Activated T-helper 17 cell treated with anti-CD3 and anti-CD28 coated beads, Interleukin-2, amount 50 U/mL, for 72 hours (primary cell): ENCODE results near the gene C1orf210. TPM values are rescaled to one million over a fixed set of nuclear protein-coding genes. Genes with fewer than 3 reads are reported as not detected.

ENCODE experiments used
- ATAC-seq: fragments of 150-1000 bp; cut with Tn5 transposase; replicated peaks from 2 replicates; pipeline ENCODE4 v1.10.0; 2021; ENCODE audit warnings: mild to moderate bottlenecking, moderate library complexity
- H3K27ac Mint-ChIP-seq: one replicate; pipeline ENCODE4 v1.8.0; 2022; ENCODE audit warnings: mixed read lengths
- H3K27me3 Mint-ChIP-seq: one replicate; pipeline ENCODE4 v1.8.0; 2022; ENCODE audit warnings: mixed read lengths
- H3K36me3 Mint-ChIP-seq: one replicate; pipeline ENCODE4 v1.8.0; 2022; ENCODE audit warnings: low read depth, mild to moderate bottlenecking, mixed read lengths
- H3K4me1 Mint-ChIP-seq: one replicate; pipeline ENCODE4 v1.8.0; 2022; ENCODE audit warnings: mixed read lengths
- H3K4me3 Mint-ChIP-seq: one replicate; pipeline ENCODE4 v1.8.0; 2022; ENCODE audit warnings: mild to moderate bottlenecking, mixed read lengths
- H3K9me3 Mint-ChIP-seq: one replicate; pipeline ENCODE4 v1.8.0; 2022; ENCODE audit warnings: mixed read lengths
- total RNA-seq, 2 donors: library from RNA; stranded (reverse); gene quantifications; one replicate each; pipeline ENCODE4 v1.2.3, GENCODE V29; 2022

The C1orf210 gene
- total RNA-seq, 2 donors from 2014 or later = not detected

- Mint-ChIP-seq H3K4me3 (no peak overlapping the region), H3K9me3 (peaks cover 4% of the 10 kb centered on the region), H3K36me3 (no peaks in the 10 kb centered on the region), H3K4me1 (peaks cover 10% of the 10 kb centered on the region), H3K27me3 (peaks cover 29% of the 10 kb centered on the region), H3K27ac (no peak overlapping the region)
- ATAC-seq = no peak
These were observed 17.5 kb downstream of the C1orf210 start for GRCh38 chr1:43267818-43268425.

GRCh38 chr1:43267291-43267805 is 18.0 kb downstream of the C1orf210 start:
- Mint-ChIP-seq H3K36me3 (no peaks in the 10 kb centered on the region), H3K4me3 (no peak overlapping the region), H3K9me3 (peaks cover 4% of the 10 kb centered on the region)

GRCh38 chr1:43266881-43267280 is 18.5 kb downstream of the C1orf210 start:
- Mint-ChIP-seq H3K27me3 (peaks cover 28% of the 10 kb centered on the region), H3K4me3 (no peak overlapping the region), H3K4me1 (peaks cover 9% of the 10 kb centered on the region), H3K36me3 (no peaks in the 10 kb centered on the region), H3K27ac (no peak overlapping the region), H3K9me3 (peaks cover 4% of the 10 kb centered on the region)
- ATAC-seq = no peak

More at GRCh38 chr1:43267291-43267805, 18.0 kb downstream of the C1orf210 start:
- no peak for ATAC-seq
- peaks cover 29% of the 10 kb centered on the region for H3K27me3 Mint-ChIP-seq
- H3K4me1 Mint-ChIP-seq = peaks cover 10% of the 10 kb centered on the region
- H3K27ac Mint-ChIP-seq = no peak overlapping the region

- peaks cover 17% of the 10 kb centered on the region for H3K27me3 Mint-ChIP-seq
- no peak overlapping the region for H3K4me3 Mint-ChIP-seq
- peaks cover 4% of the 10 kb centered on the region for H3K9me3 Mint-ChIP-seq
- no peaks in the 10 kb centered on the region for H3K36me3 Mint-ChIP-seq
- no peak for ATAC-seq
- no peaks in the 10 kb centered on the region for H3K4me1 Mint-ChIP-seq
- no peak overlapping the region for H3K27ac Mint-ChIP-seq
These were observed 19.9 kb downstream of the C1orf210 start for GRCh38 chr1:43265431-43265830.

- H3K27me3 Mint-ChIP-seq = peaks cover 2% of the 10 kb centered on the region
- no peaks in the 10 kb centered on the region for H3K9me3 Mint-ChIP-seq
- H3K27ac Mint-ChIP-seq = no peak overlapping the region
- no peaks in the 10 kb centered on the region for H3K36me3 Mint-ChIP-seq
- ATAC-seq = no peak
- no peaks in the 10 kb centered on the region for H3K4me1 Mint-ChIP-seq
- H3K4me3 Mint-ChIP-seq = no peak overlapping the region
These were observed 27.0 kb downstream of the C1orf210 start for GRCh38 chr1:43258370-43258769.

GRCh38 chr1:43256675-43257570 is 28.5 kb downstream of the C1orf210 start:
- no peak for ATAC-seq
- H3K27ac Mint-ChIP-seq = no peak overlapping the region
- H3K9me3 Mint-ChIP-seq = no peaks in the 10 kb centered on the region

GRCh38 chr1:43255438-43256210 is 29.8 kb downstream of the C1orf210 start:
- Mint-ChIP-seq H3K4me1 (no peaks in the 10 kb centered on the region), H3K4me3 (no peak overlapping the region), H3K36me3 (no peaks in the 10 kb centered on the region), H3K27me3 (peaks cover 14% of the 10 kb centered on the region), H3K27ac (no peak overlapping the region), H3K9me3 (no peaks in the 10 kb centered on the region)
- no peak for ATAC-seq

More at GRCh38 chr1:43256675-43257570, 28.5 kb downstream of the C1orf210 start:
- Mint-ChIP-seq H3K4me1 (no peaks in the 10 kb centered on the region), H3K27me3 (peaks cover 8% of the 10 kb centered on the region), H3K36me3 (no peaks in the 10 kb centered on the region), H3K4me3 (no peak overlapping the region)

- ATAC-seq = no peak
- no peaks in the 10 kb centered on the region for H3K4me1 Mint-ChIP-seq
- peaks cover 16% of the 10 kb centered on the region for H3K27me3 Mint-ChIP-seq
- no peaks in the 10 kb centered on the region for H3K36me3 Mint-ChIP-seq
- no peak overlapping the region for H3K4me3 Mint-ChIP-seq
- H3K9me3 Mint-ChIP-seq = no peaks in the 10 kb centered on the region
- no peak overlapping the region for H3K27ac Mint-ChIP-seq
These were observed 31.5 kb downstream of the C1orf210 start for GRCh38 chr1:43253876-43254275.

GRCh38 chr1:43253173-43253572 is 32.2 kb downstream of the C1orf210 start:
- H3K4me3 Mint-ChIP-seq = no peak overlapping the region
- no peaks in the 10 kb centered on the region for H3K4me1 Mint-ChIP-seq
- H3K36me3 Mint-ChIP-seq = no peaks in the 10 kb centered on the region
- ATAC-seq = no peak
- H3K9me3 Mint-ChIP-seq = no peaks in the 10 kb centered on the region
- peaks cover 16% of the 10 kb centered on the region for H3K27me3 Mint-ChIP-seq
- no peak overlapping the region for H3K27ac Mint-ChIP-seq

GRCh38 chr1:43252225-43252624 is 33.2 kb downstream of the C1orf210 start:
- Mint-ChIP-seq H3K36me3 (no peaks in the 10 kb centered on the region), H3K4me1 (no peaks in the 10 kb centered on the region), H3K27me3 (peaks cover 16% of the 10 kb centered on the region), H3K9me3 (no peaks in the 10 kb centered on the region), H3K27ac (no peak overlapping the region), H3K4me3 (no peak overlapping the region)
- ATAC-seq = no peak

GRCh38 chr1:43251024-43251423 is 34.4 kb downstream of the C1orf210 start:
- Mint-ChIP-seq H3K36me3 (no peaks in the 10 kb centered on the region), H3K4me1 (no peaks in the 10 kb centered on the region), H3K9me3 (no peaks in the 10 kb centered on the region), H3K27ac (no peak overlapping the region), H3K4me3 (no peak overlapping the region), H3K27me3 (peaks cover 20% of the 10 kb centered on the region)
- ATAC-seq = no peak

- Mint-ChIP-seq H3K27ac (no peak overlapping the region), H3K27me3 (peaks cover 20% of the 10 kb centered on the region), H3K36me3 (no peaks in the 10 kb centered on the region), H3K9me3 (no peaks in the 10 kb centered on the region), H3K4me3 (no peak overlapping the region), H3K4me1 (no peaks in the 10 kb centered on the region)
- no peak for ATAC-seq
These were observed 35.0 kb downstream of the C1orf210 start for GRCh38 chr1:43250351-43250761.

GRCh38 chr1:43247256-43247921 is 38.0 kb downstream of the C1orf210 start:
- Mint-ChIP-seq H3K27me3 (peaks cover 14% of the 10 kb centered on the region), H3K36me3 (no peaks in the 10 kb centered on the region), H3K4me3 (no peak overlapping the region), H3K4me1 (no peaks in the 10 kb centered on the region), H3K9me3 (no peaks in the 10 kb centered on the region), H3K27ac (no peak overlapping the region)
- ATAC-seq = no peak
